Calu3 (cell line): Measurements from ENCODE around the gene USP13. TPM values are rescaled to one million over a fixed set of nuclear protein-coding genes. Genes with fewer than 3 reads are reported as not detected.

Source experiments
- BruUV-seq: library from RNA; stranded (reverse); fragments of 400-500 nt; replicated peaks from 2 replicates; lab custom pipeline; 2021; lab: Mats Ljungman, UMichigan
- CTCF ChIA-PET: fragments of 300-600 bp; sonication (Branson Sonifier 250); formaldehyde crosslinking; loops from one replicate; lab custom pipeline; 2022; ENCODE audit warnings: antibody characterized with exemption; lab: Charles Lee
- DNase-seq: peaks from one replicate; pipeline ENCODE4 v3.0.0; 2022
- H3K27ac Mint-ChIP-seq: one replicate; pipeline ENCODE4 v1.8.0; 2022; ENCODE audit warnings: mixed read lengths; ENCODE audit not compliant: unreplicated experiment
- H3K27me3 Mint-ChIP-seq: one replicate; pipeline ENCODE4 v1.8.0; 2022; ENCODE audit warnings: mixed read lengths; ENCODE audit not compliant: unreplicated experiment
- H3K36me3 Mint-ChIP-seq: one replicate; pipeline ENCODE4 v1.8.0; 2022; ENCODE audit warnings: mild to moderate bottlenecking, moderate library complexity, mixed read lengths; ENCODE audit not compliant: insufficient read depth, unreplicated experiment
- H3K4me1 Mint-ChIP-seq: one replicate; pipeline ENCODE4 v1.8.0; 2022; ENCODE audit warnings: mild to moderate bottlenecking, low read depth, mixed read lengths; ENCODE audit not compliant: unreplicated experiment
- H3K4me3 Mint-ChIP-seq: one replicate; pipeline ENCODE4 v1.8.0; 2022; ENCODE audit warnings: mild to moderate bottlenecking, low read depth, moderate library complexity, mixed read lengths; ENCODE audit not compliant: unreplicated experiment
- H3K9me3 Mint-ChIP-seq: one replicate; pipeline ENCODE4 v1.8.0; 2022; ENCODE audit warnings: low read depth, mixed read lengths; ENCODE audit not compliant: unreplicated experiment
- intact Hi-C: fragments of 100-400 bp; cut with micrococcal nuclease; formaldehyde crosslinking; loops from one replicate; pipeline ENCODE4 v1.10.0; 2022; ENCODE audit not compliant: unreplicated experiment
- total RNA-seq: library from RNA; stranded (reverse); gene quantifications from 2 replicates; pipeline ENCODE4 v1.2.3, GENCODE V29; 2022
- TF ChIP-seq, protein P1 (sequence below): fragments of 200-600 bp; IDR thresholded peaks from one replicate; pipeline ENCODE4 v1.8.0; 2022; ENCODE audit warnings: antibody characterized with exemption; ENCODE audit not compliant: unreplicated experiment

USP13 gene
- total RNA-seq, 1 experiment from 2014 or later, result 29.8 TPM

DNA sequence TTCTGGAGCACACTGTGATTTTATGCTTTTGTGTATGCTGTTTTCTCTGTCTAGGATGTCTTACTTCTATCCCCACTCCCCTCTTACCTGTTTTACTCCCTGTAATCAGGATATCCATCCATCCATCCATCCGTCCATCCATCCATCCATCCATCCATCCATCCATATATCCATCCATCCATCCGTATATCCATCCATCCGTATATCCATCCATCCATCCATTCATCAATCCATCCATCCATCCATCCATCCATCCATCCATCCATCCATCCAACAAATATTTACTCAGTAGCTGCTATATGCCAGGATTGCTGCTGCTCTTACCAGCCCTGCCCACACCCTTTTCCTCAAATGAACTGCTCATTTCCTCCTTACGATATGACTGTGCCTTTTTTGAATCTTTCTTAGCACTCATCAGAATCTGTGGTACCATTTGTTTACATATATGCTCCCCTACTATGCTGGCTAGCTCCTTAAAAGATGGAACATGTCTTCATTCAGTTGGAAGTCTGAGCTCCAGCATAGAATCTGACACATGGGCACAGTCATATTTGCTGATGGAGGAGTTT is 35.2 kb downstream of the USP13 start:
- Mint-ChIP-seq H3K27ac (no peak overlapping the region), H3K4me1 (no peaks in the 10 kb centered on the region), H3K9me3 (no peaks in the 10 kb centered on the region), H3K27me3 (no peaks in the 10 kb centered on the region), H3K4me3 (no peak overlapping the region), H3K36me3 (no peaks in the 10 kb centered on the region)
- DNase-seq, result no peak
- BruUV-seq, result no TSS peak
- intact Hi-C loops, result no loop called here
- CTCF ChIA-PET, result interaction anchor here (0.6 kb wide), 1 partner anchor 76 kb away, joined by 3 read pairs; no protein-coding TSS in a partner anchor
- TF ChIP-seq, protein P1, sequence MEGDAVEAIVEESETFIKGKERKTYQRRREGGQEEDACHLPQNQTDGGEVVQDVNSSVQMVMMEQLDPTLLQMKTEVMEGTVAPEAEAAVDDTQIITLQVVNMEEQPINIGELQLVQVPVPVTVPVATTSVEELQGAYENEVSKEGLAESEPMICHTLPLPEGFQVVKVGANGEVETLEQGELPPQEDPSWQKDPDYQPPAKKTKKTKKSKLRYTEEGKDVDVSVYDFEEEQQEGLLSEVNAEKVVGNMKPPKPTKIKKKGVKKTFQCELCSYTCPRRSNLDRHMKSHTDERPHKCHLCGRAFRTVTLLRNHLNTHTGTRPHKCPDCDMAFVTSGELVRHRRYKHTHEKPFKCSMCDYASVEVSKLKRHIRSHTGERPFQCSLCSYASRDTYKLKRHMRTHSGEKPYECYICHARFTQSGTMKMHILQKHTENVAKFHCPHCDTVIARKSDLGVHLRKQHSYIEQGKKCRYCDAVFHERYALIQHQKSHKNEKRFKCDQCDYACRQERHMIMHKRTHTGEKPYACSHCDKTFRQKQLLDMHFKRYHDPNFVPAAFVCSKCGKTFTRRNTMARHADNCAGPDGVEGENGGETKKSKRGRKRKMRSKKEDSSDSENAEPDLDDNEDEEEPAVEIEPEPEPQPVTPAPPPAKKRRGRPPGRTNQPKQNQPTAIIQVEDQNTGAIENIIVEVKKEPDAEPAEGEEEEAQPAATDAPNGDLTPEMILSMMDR, result no peak

GRCh38 chr3:179688850-179689249 is 36.0 kb downstream of the USP13 start:
- intact Hi-C loops, result no loop called here
- no peaks in the 10 kb centered on the region for H3K27me3 Mint-ChIP-seq
- TF ChIP-seq, protein P1, result no peak
- no TSS peak for BruUV-seq
- no peak overlapping the region for H3K27ac Mint-ChIP-seq
- CTCF ChIA-PET, result no interaction called here
- no peaks in the 10 kb centered on the region for H3K36me3 Mint-ChIP-seq
- no peaks in the 10 kb centered on the region for H3K9me3 Mint-ChIP-seq
- H3K4me1 Mint-ChIP-seq, result no peaks in the 10 kb centered on the region
- no peak for DNase-seq
- no peak overlapping the region for H3K4me3 Mint-ChIP-seq

GRCh38 chr3:179694731-179695130 is 41.9 kb downstream of the USP13 start:
- Mint-ChIP-seq H3K27me3 (no peaks in the 10 kb centered on the region), H3K9me3 (no peaks in the 10 kb centered on the region), H3K4me1 (no peaks in the 10 kb centered on the region), H3K4me3 (no peak overlapping the region), H3K36me3 (no peaks in the 10 kb centered on the region), H3K27ac (no peak overlapping the region)
- DNase-seq, result no peak
- BruUV-seq, result no TSS peak
- CTCF ChIA-PET, result no interaction called here
- TF ChIP-seq, protein P1, result no peak
- intact Hi-C loops, result no loop called here

GRCh38 chr3:179695672-179696313 is 43.0 kb downstream of the USP13 start:
- TF ChIP-seq, protein P1, result no peak
- Mint-ChIP-seq H3K27ac (no peak overlapping the region), H3K9me3 (no peaks in the 10 kb centered on the region), H3K4me1 (no peaks in the 10 kb centered on the region), H3K4me3 (no peak overlapping the region), H3K36me3 (no peaks in the 10 kb centered on the region), H3K27me3 (no peaks in the 10 kb centered on the region)
- intact Hi-C loops, result no loop called here
- CTCF ChIA-PET, result interaction anchor here (0.6 to 0.8 kb wide), 2 partner anchors 301 to 668 kb away, joined by 3 to 5 read pairs; no protein-coding TSS in a partner anchor
- BruUV-seq, result no TSS peak
- DNase-seq, result no peak
